Nephron progenitor cell (in vitro differentiated cells): ENCODE data around the gene MASP1.

Experiments used
- DNase-seq: peaks from one replicate; pipeline ENCODE4 v3.0.0; 2021
- H3K27ac Mint-ChIP-seq: 2 replicates; pipeline ENCODE4 v1.8.0; 2021; ENCODE audit warnings: mild to moderate bottlenecking, moderate library complexity, mixed read lengths
- H3K27me3 Mint-ChIP-seq: 2 replicates; pipeline ENCODE4 v1.8.0; 2021; ENCODE audit warnings: mild to moderate bottlenecking, low read depth, mixed read lengths; ENCODE audit not compliant: poor library complexity
- H3K36me3 Mint-ChIP-seq: 2 replicates; pipeline ENCODE4 v1.8.0; 2021; ENCODE audit warnings: low read depth, mixed read lengths
- H3K4me1 Mint-ChIP-seq: 2 replicates; pipeline ENCODE4 v1.8.0; 2021; ENCODE audit warnings: mixed read lengths
- H3K4me3 Mint-ChIP-seq: 2 replicates; pipeline ENCODE4 v1.8.0; 2021; ENCODE audit warnings: mild to moderate bottlenecking, moderate library complexity, mixed read lengths
- H3K9me3 Mint-ChIP-seq: 2 replicates; pipeline ENCODE4 v1.8.0; 2021; ENCODE audit warnings: mild to moderate bottlenecking, moderate library complexity, mixed read lengths
- CTCF ChIP-seq: fragments of 200-600 bp; sonication (generic); IDR thresholded peaks from 2 replicates; pipeline ENCODE4 v1.5.0; 2021; ENCODE audit warnings: antibody characterized with exemption

The MASP1 gene

GRCh38 chr3:187291512-187292132 is at the start of gene MASP1:
MASP1 (minus strand) TSS chr3:187291737; CDS start chr3:187291632, 105 bp downstream.
- DNase-seq = peak; percentile 32
- H3K36me3 Mint-ChIP-seq = no peaks in the 10 kb centered on the region
- H3K4me1 Mint-ChIP-seq = peaks cover 68% of the 10 kb centered on the region
- H3K27ac Mint-ChIP-seq = peak within 1 kb of the TSS; percentile 70
- TF ChIP-seq CTCF = no peak
- peaks cover 7% of the 10 kb centered on the region for H3K27me3 Mint-ChIP-seq
- no peaks in the 10 kb centered on the region for H3K9me3 Mint-ChIP-seq
- H3K4me3 Mint-ChIP-seq = peak within 1 kb of the TSS; percentile 75

GRCh38 chr3:187340578-187340977 is 49.0 kb upstream of the MASP1 start:
- Mint-ChIP-seq H3K4me1 (peaks cover 22% of the 10 kb centered on the region), H3K4me3 (no peak overlapping the region), H3K27me3 (peaks cover 13% of the 10 kb centered on the region), H3K9me3 (no peaks in the 10 kb centered on the region), H3K36me3 (no peaks in the 10 kb centered on the region), H3K27ac (no peak overlapping the region)
- TF ChIP-seq CTCF = no peak
- DNase-seq = no peak

GRCh38 chr3:187336322-187336721 is 44.8 kb upstream of the MASP1 start:
- no peak for DNase-seq
- Mint-ChIP-seq H3K4me1 (peaks cover 44% of the 10 kb centered on the region), H3K27ac (no peak overlapping the region)

GRCh38 chr3:187334904-187335303 is 43.4 kb upstream of the MASP1 start:
- Mint-ChIP-seq H3K9me3 (no peaks in the 10 kb centered on the region), H3K4me3 (no peak overlapping the region), H3K4me1 (peaks cover 44% of the 10 kb centered on the region), H3K27ac (peak overlapping the region; percentile 14), H3K27me3 (peaks cover 14% of the 10 kb centered on the region), H3K36me3 (no peaks in the 10 kb centered on the region)
- no peak for DNase-seq
- no peak for TF ChIP-seq CTCF

More at GRCh38 chr3:187336322-187336721, 44.8 kb upstream of the MASP1 start:
- H3K36me3 Mint-ChIP-seq = no peaks in the 10 kb centered on the region
- no peak overlapping the region for H3K4me3 Mint-ChIP-seq
- H3K9me3 Mint-ChIP-seq = no peaks in the 10 kb centered on the region
- peaks cover 17% of the 10 kb centered on the region for H3K27me3 Mint-ChIP-seq
- no peak for TF ChIP-seq CTCF

GRCh38 chr3:187328691-187329090 is 37.2 kb upstream of the MASP1 start:
- Mint-ChIP-seq H3K4me1 (peaks cover 10% of the 10 kb centered on the region), H3K4me3 (no peak overlapping the region), H3K27ac (no peak overlapping the region), H3K27me3 (peaks cover 7% of the 10 kb centered on the region), H3K36me3 (no peaks in the 10 kb centered on the region), H3K9me3 (no peaks in the 10 kb centered on the region)
- no peak for TF ChIP-seq CTCF
- no peak for DNase-seq

GRCh38 chr3:187327845-187328244 is 36.3 kb upstream of the MASP1 start:
- TF ChIP-seq CTCF = no peak
- no peak for DNase-seq
- peaks cover 7% of the 10 kb centered on the region for H3K27me3 Mint-ChIP-seq
- H3K9me3 Mint-ChIP-seq = no peaks in the 10 kb centered on the region
- peaks cover 5% of the 10 kb centered on the region for H3K4me1 Mint-ChIP-seq
- H3K4me3 Mint-ChIP-seq = no peak overlapping the region
- no peak overlapping the region for H3K27ac Mint-ChIP-seq
- no peaks in the 10 kb centered on the region for H3K36me3 Mint-ChIP-seq
